H1 (cell line): ENCODE measurements around the gene FMC1. TPM values are rescaled to one million over a fixed set of nuclear protein-coding genes. Genes with fewer than 3 reads are reported as not detected.

Experiments used
- BCL11A ChIP-seq, 2 experiments: IDR thresholded peaks; one replicate each; pipeline ENCODE4 v1.6.1; 2011; ENCODE audit warnings: low read depth in 2 of 2, low read length in 2 of 2, mild to moderate bottlenecking in 2 of 2
- CBX8 ChIP-seq: fragments of 300-800, 300-1000 bp; sonication (generic); IDR thresholded peaks from 2 replicates; pipeline ENCODE4 v1.7.1; 2016; ENCODE audit warnings: low read depth, low read length, borderline replicate concordance
- CHD2 ChIP-seq: IDR thresholded peaks from 2 replicates; pipeline ENCODE4 v1.6.1; 2012; ENCODE audit warnings: low read length, improper control_type of control experiment
- CTBP2 ChIP-seq: IDR thresholded peaks from 2 replicates; pipeline ENCODE4 v1.7.0; 2011; ENCODE audit warnings: borderline replicate concordance, mild to moderate bottlenecking, moderate library complexity, mixed read lengths, low read length; ENCODE audit not compliant: insufficient read depth, insufficient read length
- KDM1A ChIP-seq: fragments of 200-600, 300-600 bp; sonication (generic); IDR thresholded peaks from 2 replicates; pipeline ENCODE4 v1.7.1; 2016; ENCODE audit warnings: mild to moderate bottlenecking, low read length, borderline replicate concordance
- NANOG ChIP-seq: IDR thresholded peaks from 2 replicates; pipeline ENCODE4 v1.6.1; 2011; ENCODE audit warnings: low read length, low read depth, mild to moderate bottlenecking, inconsistent platforms; ENCODE audit not compliant: insufficient read depth, poor library complexity, severe bottlenecking
- RBBP5 ChIP-seq: IDR thresholded peaks from 2 replicates; pipeline ENCODE4 v1.7.1; 2012; ENCODE audit warnings: low read depth, mild to moderate bottlenecking, inconsistent platforms, low read length, moderate library complexity, borderline replicate concordance
- SIX5 ChIP-seq: IDR thresholded peaks from 2 replicates; pipeline ENCODE4 v1.6.1; 2011; ENCODE audit warnings: mild to moderate bottlenecking, low read depth, low read length
- SRF ChIP-seq: IDR thresholded peaks from 2 replicates; pipeline ENCODE4 v1.6.1; 2011; ENCODE audit warnings: mild to moderate bottlenecking, low read depth, low read length, moderate library complexity
- SUZ12 ChIP-seq: fragments of 200-600 bp; sonication (generic); IDR thresholded peaks from 2 replicates; pipeline ENCODE4 v1.6.1; 2012; ENCODE audit warnings: mild to moderate bottlenecking, inconsistent platforms, low read length, moderate library complexity, mixed read lengths
- TEAD4 ChIP-seq: IDR thresholded peaks from 2 replicates; pipeline ENCODE4 v1.6.1; 2012; ENCODE audit warnings: low read depth, low read length, inconsistent platforms, mixed read lengths
- YY1 ChIP-seq: IDR thresholded peaks from 2 replicates; pipeline ENCODE4 v1.6.1; 2011; ENCODE audit warnings: low read depth, mild to moderate bottlenecking, low read length
- polyA plus RNA-seq, 7 experiments: library from polyadenylated mRNA; depleted of rRNA in 3 of 7; stranded (reverse) in 5 of 7; unstranded in 2 of 7; fragments of >200 nt in 5 of 7; fragments of 200-250 nt in 2 of 7; gene quantifications; 1 replicate in 5 of 7; 2 replicates in 1 of 7; 4 replicates in 1 of 7; pipeline versions ENCODE4 v1.2.1 to v1.2.3, GENCODE V29; 2011 to 2013; ENCODE audit warnings: missing spikeins in 2 of 7, mixed read lengths in 2 of 7
- total RNA-seq: library from RNA; stranded (reverse); fragmentation: NEBNext Ultra II Directional; extraction: Animal tissue kit (Norgen Biotek cat#: 25700); gene quantifications from 2 replicates; pipeline ENCODE4 v1.2.1, GENCODE V29; 2021
- TF ChIP-seq, protein P1 (sequence below): IDR thresholded peaks from 2 replicates; pipeline ENCODE4 v1.6.1; 2012; ENCODE audit warnings: inconsistent platforms
- TF ChIP-seq, protein P2 (sequence below): IDR thresholded peaks from 2 replicates; pipeline ENCODE4 v1.6.1; 2011; ENCODE audit warnings: low read length, improper control_type of control experiment
- TF ChIP-seq, protein P3 (sequence below): IDR thresholded peaks from 2 replicates; pipeline ENCODE4 v1.6.1; 2012; ENCODE audit warnings: low read length, inconsistent platforms

Gene FMC1
- total and polyA plus RNA-seq, 2 of the 8 experiments (the other 6 are each of a cell fraction or from before 2014, with no cell fraction given), result 15.8 to 28.4 TPM

DNA sequence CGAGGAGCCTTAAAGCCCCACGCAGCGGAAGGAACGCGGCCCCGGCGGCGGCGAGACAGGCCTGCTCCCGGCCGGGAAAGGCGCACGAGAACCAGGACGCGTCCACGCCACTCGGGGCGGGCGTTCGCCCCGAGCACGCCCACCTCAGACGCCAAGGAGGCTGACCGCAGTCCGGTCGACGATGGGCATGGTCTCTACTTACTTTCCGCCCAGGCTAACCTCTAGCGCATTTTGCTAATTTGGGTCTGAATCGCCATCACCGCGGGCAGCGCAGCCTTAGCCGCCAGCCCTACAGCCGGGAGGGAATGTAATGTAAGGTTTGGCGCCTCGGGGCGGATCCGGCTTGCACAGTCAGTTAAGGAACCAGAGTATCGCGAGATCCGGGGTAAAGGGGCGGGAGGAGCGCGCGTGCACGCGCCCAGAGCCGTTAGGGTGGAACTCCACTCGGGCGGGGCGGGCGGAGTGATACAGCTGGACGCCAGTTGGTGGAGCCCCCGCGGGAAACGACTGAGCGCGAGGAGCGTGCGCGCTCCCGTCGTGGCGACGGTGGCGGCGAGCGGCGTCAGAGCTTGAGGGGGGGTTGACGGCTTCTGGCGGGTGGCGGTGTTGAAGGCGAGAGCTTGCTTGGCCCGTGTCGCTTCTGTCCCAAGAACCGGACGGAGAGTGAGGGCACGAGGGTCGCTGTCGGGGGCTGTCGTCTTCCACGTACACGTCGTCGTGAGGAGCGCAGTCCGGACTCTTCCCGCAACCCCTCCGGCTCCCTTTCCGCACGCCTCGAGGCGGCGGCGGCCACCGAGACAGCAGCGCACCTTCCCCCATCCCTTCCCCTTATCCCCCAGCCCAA is 18.5 kb downstream of the FMC1 start, which contains the start of gene LUC7L2 (continued):
- TF ChIP-seq, protein P1, sequence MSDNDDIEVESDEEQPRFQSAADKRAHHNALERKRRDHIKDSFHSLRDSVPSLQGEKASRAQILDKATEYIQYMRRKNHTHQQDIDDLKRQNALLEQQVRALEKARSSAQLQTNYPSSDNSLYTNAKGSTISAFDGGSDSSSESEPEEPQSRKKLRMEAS, result peak; percentile 68
- TF ChIP-seq SUZ12 (no peak), CTBP2 (no peak), KDM1A (no peak), RBBP5 (peak; percentile 88), SRF (no peak), BCL11A (IDR thresholded peaks at IDR 0.05; ENCODE audit: low read depth in 2 of 2, low read length in 2 of 2) (no peak), YY1 (peak; percentile 77; the same call in 1 of the 2 replicates), NANOG (no peak), CBX8 (no peak), CHD2 (peak; percentile 99), SIX5 (no peak), TEAD4 (0 out of 2 replicates have a peak, but pooled peaks have one; percentile 42)
- TF ChIP-seq, protein P2, sequence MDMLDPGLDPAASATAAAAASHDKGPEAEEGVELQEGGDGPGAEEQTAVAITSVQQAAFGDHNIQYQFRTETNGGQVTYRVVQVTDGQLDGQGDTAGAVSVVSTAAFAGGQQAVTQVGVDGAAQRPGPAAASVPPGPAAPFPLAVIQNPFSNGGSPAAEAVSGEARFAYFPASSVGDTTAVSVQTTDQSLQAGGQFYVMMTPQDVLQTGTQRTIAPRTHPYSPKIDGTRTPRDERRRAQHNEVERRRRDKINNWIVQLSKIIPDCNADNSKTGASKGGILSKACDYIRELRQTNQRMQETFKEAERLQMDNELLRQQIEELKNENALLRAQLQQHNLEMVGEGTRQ, result no peak
- TF ChIP-seq, protein P3, sequence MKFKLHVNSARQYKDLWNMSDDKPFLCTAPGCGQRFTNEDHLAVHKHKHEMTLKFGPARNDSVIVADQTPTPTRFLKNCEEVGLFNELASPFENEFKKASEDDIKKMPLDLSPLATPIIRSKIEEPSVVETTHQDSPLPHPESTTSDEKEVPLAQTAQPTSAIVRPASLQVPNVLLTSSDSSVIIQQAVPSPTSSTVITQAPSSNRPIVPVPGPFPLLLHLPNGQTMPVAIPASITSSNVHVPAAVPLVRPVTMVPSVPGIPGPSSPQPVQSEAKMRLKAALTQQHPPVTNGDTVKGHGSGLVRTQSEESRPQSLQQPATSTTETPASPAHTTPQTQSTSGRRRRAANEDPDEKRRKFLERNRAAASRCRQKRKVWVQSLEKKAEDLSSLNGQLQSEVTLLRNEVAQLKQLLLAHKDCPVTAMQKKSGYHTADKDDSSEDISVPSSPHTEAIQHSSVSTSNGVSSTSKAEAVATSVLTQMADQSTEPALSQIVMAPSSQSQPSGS, result 0 out of 2 replicates have a peak, but pooled peaks have one; percentile 22
